ENCODE measurements around the gene ARHGEF25. TPM values are rescaled to one million over a fixed set of nuclear protein-coding genes. Genes with fewer than 3 reads are reported as not detected.

Gene ARHGEF25
- total RNA-seq, 1 donor, result 48.4 TPM

- no peak overlapping the region for H3K4me3 ChIP-seq (ENCODE audit: low read depth, low read length)
- TF ChIP-seq CTCF (IDR thresholded peaks at IDR 0.05; ENCODE audit: insufficient read depth, low read depth, low read length), result no peak
- DNase-seq (ENCODE audit: low read depth), result no peak
These were observed 30.8 kb upstream of the ARHGEF25 start for GRCh38 chr12:57580466-57580795.

GRCh38 chr12:57581802-57582201 lies 29.4 kb upstream of the ARHGEF25 start:
- H3K4me3 ChIP-seq (ENCODE audit: low read depth, low read length), result no peak overlapping the region
- TF ChIP-seq CTCF (IDR thresholded peaks at IDR 0.05; ENCODE audit: insufficient read depth, low read depth, low read length), result no peak
- DNase-seq (ENCODE audit: low read depth), result no peak

GRCh38 chr12:57582440-57582839 lies 28.8 kb upstream of the ARHGEF25 start:
- H3K4me3 ChIP-seq (ENCODE audit: low read depth, low read length), result no peak overlapping the region
- no peak for TF ChIP-seq CTCF (IDR thresholded peaks at IDR 0.05; ENCODE audit: insufficient read depth, low read depth, low read length)
- DNase-seq (ENCODE audit: low read depth), result no peak

- TF ChIP-seq CTCF (IDR thresholded peaks at IDR 0.05; ENCODE audit: insufficient read depth, low read depth, low read length), result peak; percentile 97
- DNase-seq (ENCODE audit: low read depth), result peak; percentile 85
- no peak overlapping the region for H3K4me3 ChIP-seq (ENCODE audit: low read depth, low read length)
These were observed 28.0 kb upstream of the ARHGEF25 start for GRCh38 chr12:57583008-57583831.

GRCh38 chr12:57584050-57584449 lies 27.2 kb upstream of the ARHGEF25 start:
- no peak for TF ChIP-seq CTCF (IDR thresholded peaks at IDR 0.05; ENCODE audit: insufficient read depth, low read depth, low read length)
- no peak for DNase-seq (ENCODE audit: low read depth)
- H3K4me3 ChIP-seq (ENCODE audit: low read depth, low read length), result no peak overlapping the region

GRCh38 chr12:57584690-57585089 lies 26.5 kb upstream of the ARHGEF25 start:
- no peak overlapping the region for H3K4me3 ChIP-seq (ENCODE audit: low read depth, low read length)
- DNase-seq (ENCODE audit: low read depth), result no peak
- TF ChIP-seq CTCF (IDR thresholded peaks at IDR 0.05; ENCODE audit: insufficient read depth, low read depth, low read length), result no peak

GRCh38 chr12:57585156-57585555 lies 26.1 kb upstream of the ARHGEF25 start:
- H3K4me3 ChIP-seq (ENCODE audit: low read depth, low read length), result no peak overlapping the region
- no peak for TF ChIP-seq CTCF (IDR thresholded peaks at IDR 0.05; ENCODE audit: insufficient read depth, low read depth, low read length)
- no peak for DNase-seq (ENCODE audit: low read depth)

All from fibroblast of villous mesenchyme (primary cell).